Keratinocyte (primary cell): ENCODE measurements around the gene RAC2. TPM values are rescaled to one million over a fixed set of nuclear protein-coding genes. Genes with fewer than 3 reads are reported as not detected.

ENCODE experiments used
- DNase-seq: peaks from one replicate; pipeline ENCODE4 v3.0.0-alpha.2; 2011; ENCODE audit warnings: low read depth, missing footprints, low spot score
- FAIRE-seq: peaks from 2 replicates; lab custom pipeline; 2011; peaks lifted over from hg19 to GRCh38; lab: Jason Lieb, UNC
- H2AFZ ChIP-seq: 2 replicates; pipeline ENCODE4 v1.6.0; 2012; ENCODE audit warnings: low read length, control low read depth, inconsistent platforms; ENCODE audit not compliant: control insufficient read depth
- H3K27ac ChIP-seq: 2 replicates; pipeline ENCODE4 v1.5.1; 2011; ENCODE audit warnings: low read length; ENCODE audit not compliant: control insufficient read depth, insufficient read depth
- H3K27me3 ChIP-seq: 3 replicates; pipeline ENCODE4 v1.6.0; 2011; ENCODE audit warnings: low read length; ENCODE audit not compliant: control insufficient read depth, insufficient read depth; ENCODE audit errors: extremely low read depth
- H3K36me3 ChIP-seq, 2 experiments: 2 replicates in 1 of 2; 3 replicates in 1 of 2; pipeline ENCODE4 v1.5.1; 2011; ENCODE audit warnings: low read length in 2 of 2, mild to moderate bottlenecking in 1 of 2; ENCODE audit not compliant: control insufficient read depth in 2 of 2, insufficient read depth in 2 of 2; ENCODE audit errors: extremely low read depth in 1 of 2
- H3K4me1 ChIP-seq: 3 replicates; pipeline ENCODE4 v1.5.1; 2011; ENCODE audit warnings: low read length; ENCODE audit not compliant: control insufficient read depth, insufficient read depth; ENCODE audit errors: extremely low read depth
- H3K4me2 ChIP-seq: 3 replicates; pipeline ENCODE4 v1.6.0; 2011; ENCODE audit warnings: low read depth, low read length; ENCODE audit not compliant: control insufficient read depth, insufficient read depth; ENCODE audit errors: extremely low read depth
- H3K4me3 ChIP-seq, 3 experiments: fragments of 200-600 bp in 1 of 3; sonication (generic) in 1 of 3; 2 replicates in 2 of 3; 3 replicates in 1 of 3; pipeline ENCODE4 v1.5.1; 2011 to 2016; ENCODE audit warnings: low read length in 3 of 3, mild to moderate bottlenecking in 3 of 3, control low read depth in 2 of 3, inconsistent platforms in 1 of 3, low read depth in 1 of 3, mixed read lengths in 1 of 3, mixed run types in 1 of 3, moderate library complexity in 1 of 3; ENCODE audit not compliant: control insufficient read depth in 2 of 3, insufficient read depth in 2 of 3; ENCODE audit errors: extremely low read depth in 1 of 3
- H3K79me2 ChIP-seq: 2 replicates; pipeline ENCODE4 v1.6.0; 2012; ENCODE audit warnings: low read length; ENCODE audit not compliant: control insufficient read depth, insufficient read depth
- H3K9ac ChIP-seq: 3 replicates; pipeline ENCODE4 v1.6.0; 2011; ENCODE audit warnings: low read length; ENCODE audit not compliant: control insufficient read depth, insufficient read depth; ENCODE audit errors: extremely low read depth
- H3K9me1 ChIP-seq: 3 replicates; pipeline ENCODE4 v1.6.0; 2011; ENCODE audit warnings: low read length; ENCODE audit not compliant: control insufficient read depth, insufficient read depth; ENCODE audit errors: extremely low read depth
- H3K9me3 ChIP-seq: 2 replicates; pipeline ENCODE4 v1.5.1; 2012; ENCODE audit warnings: low read depth, low read length; ENCODE audit not compliant: control insufficient read depth
- H4K20me1 ChIP-seq: 3 replicates; pipeline ENCODE4 v1.6.0; 2011; ENCODE audit warnings: low read length; ENCODE audit not compliant: control insufficient read depth, insufficient read depth; ENCODE audit errors: extremely low read depth
- EZH2 ChIP-seq: IDR thresholded peaks from one replicate; pipeline ENCODE4 v1.6.1; 2012; ENCODE audit warnings: inconsistent platforms, mild to moderate bottlenecking, low read length, moderate library complexity
- dilution Hi-C: fragments of 300-500 bp; cut with MboI; formaldehyde crosslinking; loops from one replicate; pipeline ENCODE4 v1.7.0; 2020; ENCODE audit warnings: low sequenced_read_pairs; ENCODE audit not compliant: extremely low pct_ligation_motif_present
- polyA plus RNA-seq, 5 experiments: library from polyadenylated mRNA; depleted of rRNA in 3 of 5; stranded (reverse) in 3 of 5; stranded (forward) in 1 of 5; unstranded in 1 of 5; fragments of >200 nt; gene quantifications; 1 replicate in 1 of 5; 2 replicates in 3 of 5; 3 replicates in 1 of 5; pipeline versions ENCODE4 v1.2.1 to v1.2.3, GENCODE V29; 2011 to 2012; ENCODE audit warnings: missing spikeins in 2 of 5, low read depth in 1 of 5, low replicate concordance in 1 of 5
- TF ChIP-seq, protein P1 (sequence below), 3 experiments: IDR thresholded peaks in 1 of 3; conservative IDR thresholded peaks in 1 of 3; optimal IDR thresholded peaks in 1 of 3; 2 replicates in 2 of 3; 3 replicates in 1 of 3; pipeline versions ENCODE3 to v1.5.1; 2011; ENCODE audit warnings: low read length in 3 of 3, mild to moderate bottlenecking in 3 of 3, moderate library complexity in 2 of 3, control low read depth in 1 of 3, inconsistent platforms in 1 of 3; ENCODE audit not compliant: insufficient read depth in 2 of 3; ENCODE audit errors: extremely low read depth in 1 of 3

The RAC2 gene
- polyA plus RNA-seq, 1 donor (not counting 4 experiments of a cell fraction or from before 2014, with no cell fraction given) = 78.6 TPM

DNA sequence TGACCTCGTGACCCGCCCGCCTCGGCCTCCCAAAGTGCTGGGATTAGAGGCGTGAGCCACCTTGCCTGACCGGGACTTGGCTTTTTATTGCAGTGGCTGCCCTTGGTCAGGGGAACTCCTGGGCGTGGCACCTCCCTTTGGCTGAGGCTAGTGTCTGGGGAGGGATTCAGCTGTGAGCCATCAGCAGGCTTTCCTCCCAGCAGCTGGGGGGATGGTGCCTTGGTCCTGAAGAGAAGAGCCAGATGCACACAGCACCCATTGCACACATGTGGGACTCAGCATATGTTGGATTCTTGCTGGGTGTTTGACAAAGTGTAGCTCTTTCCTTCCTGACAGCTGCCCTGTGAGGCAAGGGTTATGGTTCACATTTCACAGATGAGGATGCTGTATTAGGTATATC is 46.7 kb upstream of the RAC2 start:
- Histone ChIP-seq H3K36me3 (no peaks in the 10 kb centered on the region), H3K27ac (no peak overlapping the region), H3K4me1 (peaks cover 7% of the 10 kb centered on the region), H3K4me3 (no peak overlapping the region), H4K20me1 (no peaks in the 10 kb centered on the region), H2AFZ (no peak overlapping the region), H3K4me2 (no peak overlapping the region), H3K79me2 (no peaks in the 10 kb centered on the region), H3K27me3 (peaks cover 32% of the 10 kb centered on the region), H3K9me1 (no peaks in the 10 kb centered on the region), H3K9ac (no peak overlapping the region), H3K9me3 (no peaks in the 10 kb centered on the region)
- TF ChIP-seq, protein P1, sequence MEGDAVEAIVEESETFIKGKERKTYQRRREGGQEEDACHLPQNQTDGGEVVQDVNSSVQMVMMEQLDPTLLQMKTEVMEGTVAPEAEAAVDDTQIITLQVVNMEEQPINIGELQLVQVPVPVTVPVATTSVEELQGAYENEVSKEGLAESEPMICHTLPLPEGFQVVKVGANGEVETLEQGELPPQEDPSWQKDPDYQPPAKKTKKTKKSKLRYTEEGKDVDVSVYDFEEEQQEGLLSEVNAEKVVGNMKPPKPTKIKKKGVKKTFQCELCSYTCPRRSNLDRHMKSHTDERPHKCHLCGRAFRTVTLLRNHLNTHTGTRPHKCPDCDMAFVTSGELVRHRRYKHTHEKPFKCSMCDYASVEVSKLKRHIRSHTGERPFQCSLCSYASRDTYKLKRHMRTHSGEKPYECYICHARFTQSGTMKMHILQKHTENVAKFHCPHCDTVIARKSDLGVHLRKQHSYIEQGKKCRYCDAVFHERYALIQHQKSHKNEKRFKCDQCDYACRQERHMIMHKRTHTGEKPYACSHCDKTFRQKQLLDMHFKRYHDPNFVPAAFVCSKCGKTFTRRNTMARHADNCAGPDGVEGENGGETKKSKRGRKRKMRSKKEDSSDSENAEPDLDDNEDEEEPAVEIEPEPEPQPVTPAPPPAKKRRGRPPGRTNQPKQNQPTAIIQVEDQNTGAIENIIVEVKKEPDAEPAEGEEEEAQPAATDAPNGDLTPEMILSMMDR (optimal IDR thresholded peaks at IDR 0.05 in 1 of 3, IDR thresholded peaks at IDR 0.05 in 1 of 3, conservative IDR thresholded peaks at IDR 0.05 in 1 of 3; ENCODE audit: extremely low read depth in 1 of 3, insufficient read depth in 2 of 3, low read length in 3 of 3) = no peak
- no peak for TF ChIP-seq EZH2
- DNase-seq (no peak), FAIRE-seq (no peak)
- dilution Hi-C loops = no loop called here

DNA sequence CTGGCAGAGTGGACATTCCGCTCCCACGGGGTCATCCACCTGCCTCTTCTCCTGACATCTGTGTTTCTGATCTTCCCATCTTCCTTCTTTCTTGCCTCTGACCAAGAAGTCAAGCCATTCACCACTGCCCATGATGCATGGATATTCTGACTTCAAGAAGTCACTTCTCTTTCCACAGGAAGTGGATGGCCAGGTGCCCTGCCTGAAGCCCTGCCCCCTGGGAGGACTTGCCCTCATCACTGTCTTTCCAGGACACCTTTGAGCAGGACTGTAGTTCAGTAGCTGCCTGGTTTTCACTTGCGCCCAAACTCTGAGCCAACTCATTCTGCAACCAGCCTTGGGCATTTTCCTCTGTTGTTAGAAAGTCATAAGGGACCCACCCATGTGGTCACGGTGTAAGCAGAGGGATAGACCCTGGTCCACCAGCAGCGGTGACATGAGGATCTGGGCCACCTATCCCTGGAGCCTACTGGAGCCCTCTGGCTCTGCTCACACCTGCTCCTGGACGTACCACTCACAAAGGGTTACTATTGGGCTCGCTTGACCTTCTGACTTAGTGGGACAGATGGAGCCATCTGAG is 45.2 kb upstream of the RAC2 start:
- Histone ChIP-seq H3K36me3 (no peaks in the 10 kb centered on the region), H3K27me3 (peaks cover 32% of the 10 kb centered on the region), H3K79me2 (no peaks in the 10 kb centered on the region), H4K20me1 (no peaks in the 10 kb centered on the region), H3K4me3 (no peak overlapping the region), H3K4me2 (no peak overlapping the region), H3K4me1 (no peaks in the 10 kb centered on the region), H3K27ac (no peak overlapping the region), H3K9ac (no peak overlapping the region), H3K9me1 (no peaks in the 10 kb centered on the region), H2AFZ (no peak overlapping the region), H3K9me3 (no peaks in the 10 kb centered on the region)
- FAIRE-seq = no peak
- dilution Hi-C loops = no loop called here
- no peak for DNase-seq
- TF ChIP-seq EZH2 = no peak
- TF ChIP-seq, protein P1 (optimal IDR thresholded peaks at IDR 0.05 in 1 of 3, IDR thresholded peaks at IDR 0.05 in 1 of 3, conservative IDR thresholded peaks at IDR 0.05 in 1 of 3; ENCODE audit: extremely low read depth in 1 of 3, insufficient read depth in 2 of 3, low read length in 3 of 3) = no peak
